Stomach (tissue), 4 donors: ENCODE data around the gene HBA1.
"Not testable (repeated sequence)": the region's sequence is repeated elsewhere in the genome, so short reads cannot be mapped to it uniquely, and the experiment has no call there.

Experiments used
- CTCF ChIP-seq, 7 experiments: fragments of 450-650 bp in 4 of 7; fragments of 200-600 bp in 3 of 7; sonication (generic) in 3 of 7; IDR thresholded peaks; one replicate each; pipeline ENCODE4 v1.5.1; 2016 to 2019; ENCODE audit warnings: antibody characterized with exemption in 7 of 7, control low read depth in 2 of 7, mild to moderate bottlenecking in 1 of 7
- POLR2A ChIP-seq, 4 donors: fragments of 450-650 bp; IDR thresholded peaks; one replicate each; pipeline ENCODE4 v1.6.1; 2016; ENCODE audit warnings: antibody characterized with exemption in 4 of 4, control low read depth in 2 of 4, mild to moderate bottlenecking in 1 of 4, moderate library complexity in 1 of 4

- TF ChIP-seq CTCF, POLR2A (IDR thresholded peaks at IDR 0.05): not testable (repeated sequence)
These were observed at the start of gene HBA1 for GRCh38 chr16:176477-177382.
